ENCODE data around the gene PRG3.

GRCh38 chr11:57392066-57392762 is 11.3 kb upstream of the PRG3 start:
- TF ChIP-seq CTCF (IDR thresholded peaks at IDR 0.05), result no peak
- no peak for TF ChIP-seq POLR2A (IDR thresholded peaks at IDR 0.05)
